Thymus (tissue), 11 donors: Measurements from ENCODE around the gene XPNPEP2. TPM values are rescaled to one million over a fixed set of nuclear protein-coding genes. Genes with fewer than 3 reads are reported as not detected.
A peak's percentile ranks its signal among the peaks of the same experiment; 100 is the strongest.

ENCODE experiments used
- DNase-seq, 9 donors: peaks; one replicate each; pipeline ENCODE4 v3.0.0-alpha.2; 2013; ENCODE audit warnings: low spot score in 9 of 9, low read depth in 6 of 9, missing footprints in 1 of 9
- H3K27ac ChIP-seq, 2 donors: one replicate each; pipeline ENCODE4 v1.5.1; 2013; ENCODE audit warnings: control low read depth in 1 of 2, low read depth in 1 of 2, low read length in 1 of 2, mild to moderate bottlenecking in 1 of 2, moderate library complexity in 1 of 2
- H3K27me3 ChIP-seq, 2 donors: one replicate each; pipeline ENCODE4 v1.5.1; 2013; ENCODE audit warnings: low read length in 1 of 2; ENCODE audit not compliant: control insufficient read depth in 2 of 2, insufficient read depth in 1 of 2
- H3K36me3 ChIP-seq, 2 donors: one replicate each; pipeline ENCODE4 v1.5.1; 2013; ENCODE audit warnings: low read length in 1 of 2, mild to moderate bottlenecking in 1 of 2, moderate library complexity in 1 of 2; ENCODE audit not compliant: control insufficient read depth in 2 of 2, insufficient read depth in 2 of 2
- H3K4me1 ChIP-seq, 2 donors: one replicate each; pipeline ENCODE4 v1.5.1; 2013; ENCODE audit warnings: low read length in 2 of 2; ENCODE audit not compliant: control insufficient read depth in 2 of 2, insufficient read depth in 2 of 2
- H3K4me3 ChIP-seq, 2 donors: one replicate each; pipeline ENCODE4 v1.5.1; 2013; ENCODE audit warnings: low read length in 2 of 2, control low read depth in 1 of 2, mild to moderate bottlenecking in 1 of 2
- H3K9me3 ChIP-seq, 2 donors: one replicate each; pipeline ENCODE4 v1.5.1; 2013; ENCODE audit warnings: low read length in 1 of 2, mild to moderate bottlenecking in 1 of 2; ENCODE audit not compliant: control insufficient read depth in 2 of 2, insufficient read depth in 1 of 2
- WGBS: extraction: QIAGEN DNeasy Blood & Tissue Kit; methylation state at CpG from one replicate; pipeline ENCODE4 v1.1.7; 2013; 5-methylcytosine and 5-hydroxymethylcytosine counted together
- polyA plus RNA-seq: library from polyadenylated mRNA; stranded (reverse); fragments of 200-250 nt; gene quantifications from one replicate; pipeline ENCODE4 v1.2.3, GENCODE V29; 2013
- total RNA-seq: library from RNA; stranded (reverse); fragments of 120-200 nt; gene quantifications from one replicate; pipeline ENCODE4 v1.2.4, GENCODE V29; 2013
- donor health status: healthy.

XPNPEP2 gene
- total and polyA plus RNA-seq, 2 donors: 0.62 to 0.90 TPM

DNA sequence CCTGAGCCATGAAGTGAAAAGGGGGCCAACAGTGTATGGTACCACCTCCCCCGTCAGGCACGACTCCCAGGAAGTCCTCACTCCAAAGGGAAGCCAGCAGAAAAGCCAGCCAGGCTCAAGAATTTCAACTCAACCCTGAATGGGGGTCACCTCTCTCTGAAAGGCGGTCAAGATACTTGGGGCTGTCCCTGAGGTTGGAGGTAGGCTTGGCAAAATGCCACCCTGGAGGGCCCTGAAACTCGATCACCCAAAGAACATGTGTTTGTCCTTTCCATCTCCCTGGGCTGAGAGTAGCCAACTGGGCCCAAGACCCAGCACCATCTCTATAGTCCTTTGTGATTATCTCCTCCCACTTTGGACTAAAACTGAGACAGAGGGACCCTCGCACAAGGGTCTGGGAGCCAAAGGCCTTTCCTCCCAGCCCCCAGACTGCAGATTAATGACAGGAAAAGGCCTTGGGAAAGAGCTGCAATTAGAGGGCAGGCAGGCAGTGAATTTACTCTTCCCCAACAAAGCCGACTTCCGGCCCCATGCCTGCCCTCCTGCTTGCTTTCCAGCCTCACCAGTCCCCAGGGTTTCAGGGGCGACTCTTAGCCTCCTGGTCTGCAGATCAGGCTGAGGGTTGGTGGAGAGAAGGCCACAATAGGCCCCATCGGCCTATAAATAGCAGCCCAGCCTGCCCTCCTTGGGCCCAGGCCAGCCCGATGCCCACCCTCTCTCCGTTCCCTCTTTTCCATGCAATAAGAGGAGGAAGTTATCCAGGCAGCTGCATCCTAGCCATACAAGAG is 46.6 kb downstream of the XPNPEP2 start:
- Histone ChIP-seq H3K27ac (peak overlapping the region; percentile 1 to 42), H3K36me3 (peaks cover 43 to 78% of the 10 kb centered on the region in 2 donors), H3K4me3 (peak overlapping the region; percentile 19 to 33), H3K4me1 (peaks cover 8 to 52% of the 10 kb centered on the region in 2 donors), H3K9me3 (no peaks in the 10 kb centered on the region), H3K27me3 (no peaks in the 10 kb centered on the region)
- no peak for DNase-seq
- 31% methylated on average over 11 of the region's 11 CpGs for WGBS

- Histone ChIP-seq H3K36me3 (peaks cover 52 to 86% of the 10 kb centered on the region in 2 donors), H3K9me3 (no peaks in the 10 kb centered on the region), H3K27me3 (no peaks in the 10 kb centered on the region), H3K27ac (peak overlapping the region in 1 of 2 donors; percentile 31), H3K4me1 (peaks cover 8 to 52% of the 10 kb centered on the region in 2 donors), H3K4me3 (peak overlapping the region; percentile 19 to 33)
- 11% methylated on average over 3 of the region's 3 CpGs for WGBS
- no peak for DNase-seq
Measured at GRCh38 chrX:129786210-129786651, 47.5 kb downstream of the XPNPEP2 start.

GRCh38 chrX:129787336-129788055 is 48.7 kb downstream of the XPNPEP2 start:
- 94% methylated on average over 11 of the region's 11 CpGs for WGBS
- Histone ChIP-seq H3K27me3 (no peaks in the 10 kb centered on the region), H3K4me3 (no peak overlapping the region), H3K9me3 (no peaks in the 10 kb centered on the region), H3K4me1 (peaks cover 8 to 42% of the 10 kb centered on the region in 2 donors), H3K27ac (peak overlapping the region in 1 of 2 donors; percentile 18), H3K36me3 (peaks cover 64 to 89% of the 10 kb centered on the region in 2 donors)
- no peak for DNase-seq

DNA sequence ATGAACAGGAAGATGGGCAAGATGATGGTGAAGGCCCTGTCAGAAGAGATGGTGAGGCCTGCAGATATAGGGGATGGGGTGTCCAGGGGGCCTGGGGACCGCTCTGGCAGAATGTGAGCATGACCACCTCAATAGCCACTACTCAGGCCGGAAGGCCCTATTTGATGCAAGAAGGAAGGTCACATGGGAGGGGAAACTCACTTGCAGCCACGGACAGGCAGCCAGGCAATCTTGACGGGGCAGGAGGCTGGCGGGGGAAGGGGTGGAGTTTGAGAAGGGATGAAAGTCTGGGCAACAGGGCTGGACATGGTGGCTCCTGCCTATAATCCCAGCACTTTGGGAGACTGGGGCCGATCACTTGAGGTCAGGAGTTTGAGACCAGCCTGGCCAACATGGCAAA is 49.7 kb downstream of the XPNPEP2 start:
- no peak overlapping the region for H3K27ac ChIP-seq
- peaks cover 73 to 89% of the 10 kb centered on the region in 2 donors for H3K36me3 ChIP-seq
- 96% methylated on average over 6 of the region's 6 CpGs for WGBS
- H3K4me3 ChIP-seq: no peak overlapping the region
- no peaks in the 10 kb centered on the region for H3K9me3 ChIP-seq
- H3K4me1 ChIP-seq: peaks cover 8 to 34% of the 10 kb centered on the region in 2 donors
- no peaks in the 10 kb centered on the region for H3K27me3 ChIP-seq
- no peak for DNase-seq

DNA sequence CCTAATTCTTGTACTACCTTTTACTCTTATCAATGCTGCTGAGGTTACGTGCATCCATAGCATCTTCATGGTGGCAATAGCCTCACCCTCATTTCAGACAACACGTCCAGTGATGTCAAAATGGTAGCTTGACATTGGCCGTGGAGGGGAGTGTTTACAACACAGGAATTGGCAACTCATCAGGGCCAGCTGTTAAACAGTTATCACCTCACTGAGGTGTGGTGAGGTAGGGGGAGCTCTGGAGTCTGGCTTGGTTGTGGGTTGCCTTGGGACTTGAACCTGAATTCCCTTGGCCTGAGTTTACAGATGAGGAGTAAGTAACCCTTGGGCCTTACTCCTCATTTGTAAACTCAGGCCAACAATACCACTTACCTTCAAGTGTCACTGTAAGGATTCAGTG is 51.4 kb downstream of the XPNPEP2 start:
- H3K27me3 ChIP-seq: no peaks in the 10 kb centered on the region
- no peak overlapping the region for H3K27ac ChIP-seq
- no peaks in the 10 kb centered on the region for H3K9me3 ChIP-seq
- no peak overlapping the region for H3K4me3 ChIP-seq
- DNase-seq: no peak
- H3K4me1 ChIP-seq: peaks cover 3 to 21% of the 10 kb centered on the region in 2 donors
- H3K36me3 ChIP-seq: peaks cover 79 to 93% of the 10 kb centered on the region in 2 donors
- WGBS: 94% methylated on average over 3 of the region's 3 CpGs

DNA sequence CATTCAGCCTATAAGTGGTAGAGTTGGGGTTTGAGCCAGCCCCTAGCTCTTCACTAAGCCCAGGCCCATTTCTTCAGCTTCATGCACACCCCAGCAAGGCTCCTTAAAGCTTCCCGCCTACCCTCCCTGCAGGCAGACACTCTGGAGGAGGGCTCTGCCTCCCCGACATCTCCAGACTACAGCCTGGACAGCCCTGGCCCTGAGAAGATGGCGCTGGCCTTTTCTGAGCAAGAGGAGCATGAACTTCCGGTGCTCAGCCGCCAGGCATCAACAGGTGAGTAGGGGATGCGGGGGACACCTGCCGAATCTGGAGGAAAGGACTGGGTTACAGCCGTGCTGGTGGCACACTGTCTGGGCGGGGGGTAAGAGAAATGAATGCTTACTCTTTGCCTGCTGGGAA is 52.0 kb downstream of the XPNPEP2 start:
- H3K27ac ChIP-seq: no peak overlapping the region
- H3K27me3 ChIP-seq: no peaks in the 10 kb centered on the region
- H3K4me1 ChIP-seq: peaks cover 0 to 15% of the 10 kb centered on the region in 2 donors
- H3K9me3 ChIP-seq: no peaks in the 10 kb centered on the region
- H3K36me3 ChIP-seq: peaks cover 81 to 93% of the 10 kb centered on the region in 2 donors
- no peak overlapping the region for H3K4me3 ChIP-seq
- WGBS: 96% methylated on average over 9 of the region's 9 CpGs
- DNase-seq: no peak

DNA sequence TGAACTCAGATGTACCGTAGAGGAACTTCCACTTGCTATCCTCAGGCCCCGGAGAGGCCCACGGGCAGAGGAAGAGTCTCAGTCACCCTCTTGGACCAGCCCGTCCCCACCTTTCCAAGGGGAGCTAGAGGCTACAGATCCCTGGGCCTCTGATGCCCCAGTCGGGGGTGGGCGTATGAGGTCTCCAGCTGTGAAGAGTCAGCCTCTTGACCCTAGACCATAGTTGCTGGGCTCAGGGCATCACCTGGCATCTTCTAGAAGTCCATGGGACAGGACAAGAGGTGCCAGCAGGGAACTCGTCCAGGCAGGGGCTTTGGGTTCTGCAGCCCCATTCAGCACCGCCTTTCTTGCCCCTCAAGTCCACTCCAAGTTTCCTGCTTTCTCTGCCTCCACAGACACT is 52.6 kb downstream of the XPNPEP2 start:
- 96% methylated on average over 8 of the region's 8 CpGs for WGBS
- no peak for DNase-seq
- H3K4me3 ChIP-seq: no peak overlapping the region
- H3K27ac ChIP-seq: no peak overlapping the region
- peaks cover 82 to 93% of the 10 kb centered on the region in 2 donors for H3K36me3 ChIP-seq
- no peaks in the 10 kb centered on the region for H3K9me3 ChIP-seq
- peaks cover 0 to 9% of the 10 kb centered on the region in 2 donors for H3K4me1 ChIP-seq
- H3K27me3 ChIP-seq: no peaks in the 10 kb centered on the region

GRCh38 chrX:129791961-129792570 is 53.3 kb downstream of the XPNPEP2 start:
- H3K9me3 ChIP-seq: no peaks in the 10 kb centered on the region
- peaks cover 82 to 91% of the 10 kb centered on the region in 2 donors for H3K36me3 ChIP-seq
- H3K27ac ChIP-seq: no peak overlapping the region
- 95% methylated on average over 11 of the region's 11 CpGs for WGBS
- H3K4me3 ChIP-seq: no peak overlapping the region
- H3K4me1 ChIP-seq: peaks cover 0 to 6% of the 10 kb centered on the region in 2 donors
- H3K27me3 ChIP-seq: no peaks in the 10 kb centered on the region
- DNase-seq: no peak
